H1 (cell line): ENCODE results near the gene WDR7. TPM values are rescaled to one million over a fixed set of nuclear protein-coding genes. Genes with fewer than 3 reads are reported as not detected.

Experiments
- ASH2L ChIP-seq: fragments of 200-600, 300-600 bp; sonication (generic); IDR thresholded peaks from one replicate; pipeline ENCODE4 v1.7.1; 2017; ENCODE audit warnings: low read length
- CTBP2 ChIP-seq: IDR thresholded peaks from 2 replicates; pipeline ENCODE4 v1.7.0; 2011; ENCODE audit warnings: borderline replicate concordance, mild to moderate bottlenecking, moderate library complexity, mixed read lengths, low read length; ENCODE audit not compliant: insufficient read depth, insufficient read length
- polyA plus RNA-seq, 7 experiments: library from polyadenylated mRNA; depleted of rRNA in 3 of 7; stranded (reverse) in 5 of 7; unstranded in 2 of 7; fragments of >200 nt in 5 of 7; fragments of 200-250 nt in 2 of 7; gene quantifications; 1 replicate in 5 of 7; 2 replicates in 1 of 7; 4 replicates in 1 of 7; pipeline versions ENCODE4 v1.2.1 to v1.2.3, GENCODE V29; 2011 to 2013; ENCODE audit warnings: missing spikeins in 2 of 7, mixed read lengths in 2 of 7
- total RNA-seq: library from RNA; stranded (reverse); fragmentation: NEBNext Ultra II Directional; extraction: Animal tissue kit (Norgen Biotek cat#: 25700); gene quantifications from 2 replicates; pipeline ENCODE4 v1.2.1, GENCODE V29; 2021

The WDR7 gene
- total and polyA plus RNA-seq, 2 of the 8 experiments (the other 6 are each of a cell fraction or from before 2014, with no cell fraction given) = 5.5 to 15.2 TPM

DNA sequence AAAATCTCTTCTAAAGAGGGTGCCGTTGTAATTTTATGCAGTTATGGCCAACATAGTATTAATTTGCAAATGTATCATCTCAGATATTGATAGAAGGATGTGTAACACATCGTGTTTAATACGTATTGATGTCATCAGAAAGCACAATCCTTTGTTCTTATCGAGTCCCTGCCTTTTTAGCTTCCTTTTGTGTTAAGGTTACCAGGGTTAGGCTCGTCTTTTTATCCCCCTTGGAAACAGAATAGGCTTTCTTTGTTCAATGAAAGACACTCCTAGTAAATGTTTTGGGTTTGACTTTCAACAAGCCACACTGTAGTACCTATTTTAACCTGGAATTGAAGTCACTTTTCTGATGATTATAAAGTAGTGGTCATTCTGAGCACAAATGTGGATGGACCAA, 136.2 kb downstream of the WDR7 start (continued):
- TF ChIP-seq CTBP2 (no peak), ASH2L (no peak)
